Central memory CD8-positive, alpha-beta T cell (primary cell): Measurements from ENCODE around the gene PPP1R12B.

Experiments used
- ATAC-seq: fragments of 150-1000 bp; cut with Tn5 transposase; replicated peaks from 2 replicates; pipeline ENCODE4 v1.10.0; 2022; ENCODE audit warnings: mild to moderate bottlenecking, moderate FRiP score, moderate number of reproducible peaks; ENCODE audit not compliant: poor library complexity, severe bottlenecking; ENCODE audit errors: extremely low read depth
- DNase-seq, 2 donors: peaks; one replicate each; pipeline ENCODE4 v3.0.0; 2021; ENCODE audit warnings: low spot score in 2 of 2
- H3K27ac Mint-ChIP-seq: one replicate; pipeline ENCODE4 v1.8.0; 2022; ENCODE audit warnings: low read depth, mild to moderate bottlenecking, moderate library complexity, mixed read lengths
- H3K27me3 Mint-ChIP-seq: one replicate; pipeline ENCODE4 v1.8.0; 2022; ENCODE audit warnings: mixed read lengths
- H3K36me3 Mint-ChIP-seq: one replicate; pipeline ENCODE4 v1.8.0; 2022; ENCODE audit warnings: mild to moderate bottlenecking, moderate library complexity, mixed read lengths; ENCODE audit not compliant: insufficient read depth
- H3K4me1 Mint-ChIP-seq: one replicate; pipeline ENCODE4 v1.8.0; 2022; ENCODE audit warnings: mixed read lengths
- H3K4me3 Mint-ChIP-seq: one replicate; pipeline ENCODE4 v1.8.0; 2022; ENCODE audit warnings: mild to moderate bottlenecking, moderate library complexity, mixed read lengths
- H3K9me3 Mint-ChIP-seq: one replicate; pipeline ENCODE4 v1.8.0; 2022; ENCODE audit warnings: mixed read lengths

Gene PPP1R12B

DNA sequence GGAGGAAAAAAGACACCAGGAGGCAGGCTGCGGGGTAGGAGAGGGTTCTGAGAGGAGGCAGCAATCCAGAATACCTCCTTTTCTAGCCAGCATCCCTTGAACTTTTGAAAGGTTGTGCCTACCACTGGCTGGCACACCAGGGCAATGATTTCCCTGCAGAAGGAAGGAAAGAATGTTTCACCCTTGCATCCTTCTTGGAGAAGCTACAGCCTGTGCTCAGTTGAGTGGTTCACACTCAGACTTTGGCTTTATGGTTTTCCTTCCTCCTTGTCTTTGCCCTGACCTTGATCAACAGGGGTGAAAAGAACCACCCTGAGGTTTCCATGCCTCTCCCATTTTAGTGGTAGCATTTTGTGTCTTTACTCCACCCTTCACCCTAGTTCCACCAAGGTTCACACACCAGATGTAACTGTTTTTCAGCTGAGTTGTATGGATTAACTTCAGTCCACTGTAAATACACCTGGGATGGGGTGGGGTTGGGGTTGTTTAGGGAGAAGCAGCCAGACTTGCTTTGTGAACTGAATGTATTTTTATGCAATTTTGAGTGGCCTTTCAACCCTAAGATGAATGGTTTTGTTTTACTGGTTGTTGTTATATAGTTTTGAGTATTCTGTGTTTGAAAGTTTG lies 239.5 kb downstream of the PPP1R12B start:
- H3K27ac Mint-ChIP-seq = no peak overlapping the region
- DNase-seq (no peak), ATAC-seq (no peak)
- peaks cover 2% of the 10 kb centered on the region for H3K36me3 Mint-ChIP-seq
- no peaks in the 10 kb centered on the region for H3K9me3 Mint-ChIP-seq
- no peaks in the 10 kb centered on the region for H3K4me1 Mint-ChIP-seq
- no peak overlapping the region for H3K4me3 Mint-ChIP-seq
- H3K27me3 Mint-ChIP-seq = no peaks in the 10 kb centered on the region

- DNase-seq (no peak), ATAC-seq (no peak)
- H3K27ac Mint-ChIP-seq = no peak overlapping the region
- H3K4me3 Mint-ChIP-seq = no peak overlapping the region
- H3K9me3 Mint-ChIP-seq = no peaks in the 10 kb centered on the region
- H3K36me3 Mint-ChIP-seq = peaks cover 2% of the 10 kb centered on the region
- no peaks in the 10 kb centered on the region for H3K27me3 Mint-ChIP-seq
- H3K4me1 Mint-ChIP-seq = no peaks in the 10 kb centered on the region
Observed at GRCh38 chr1:202588503-202589189, 240.1 kb downstream of the PPP1R12B start.

- Mint-ChIP-seq H3K36me3 (peaks cover 2% of the 10 kb centered on the region), H3K27me3 (no peaks in the 10 kb centered on the region), H3K9me3 (no peaks in the 10 kb centered on the region), H3K4me1 (no peaks in the 10 kb centered on the region), H3K27ac (no peak overlapping the region), H3K4me3 (no peak overlapping the region)
- ATAC-seq (no peak), DNase-seq (no peak)
Observed at GRCh38 chr1:202589190-202589930, 240.9 kb downstream of the PPP1R12B start.

GRCh38 chr1:202590126-202590525 lies 241.6 kb downstream of the PPP1R12B start:
- Mint-ChIP-seq H3K36me3 (peaks cover 5% of the 10 kb centered on the region), H3K4me1 (no peaks in the 10 kb centered on the region), H3K27me3 (no peaks in the 10 kb centered on the region), H3K27ac (no peak overlapping the region), H3K4me3 (no peak overlapping the region), H3K9me3 (no peaks in the 10 kb centered on the region)
- no peak for DNase-seq
- no peak for ATAC-seq

DNA sequence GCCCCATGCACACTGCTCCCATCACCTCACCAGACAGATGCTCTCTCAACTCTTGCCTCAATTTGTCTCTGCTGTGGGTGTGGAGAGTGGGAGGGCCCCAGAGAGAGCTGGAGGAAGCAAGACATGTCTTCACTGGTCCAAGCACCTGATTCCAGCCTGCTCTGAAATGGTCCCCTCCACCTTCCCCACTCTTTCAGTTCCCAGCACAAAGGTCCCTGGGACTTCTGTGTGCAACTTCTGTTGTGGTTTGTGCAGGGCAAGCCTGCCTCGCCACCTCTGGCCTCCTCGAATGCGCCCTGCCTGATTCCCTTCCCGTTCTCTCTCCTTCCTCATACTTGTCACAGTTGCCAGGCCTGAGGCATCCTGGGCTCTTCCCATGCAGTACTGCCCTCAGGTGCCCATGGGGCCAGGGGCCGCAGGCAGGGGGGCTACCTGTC lies 242.5 kb downstream of the PPP1R12B start:
- ATAC-seq (no peak), DNase-seq (no peak)
- H3K9me3 Mint-ChIP-seq = no peaks in the 10 kb centered on the region
- no peaks in the 10 kb centered on the region for H3K4me1 Mint-ChIP-seq
- no peak overlapping the region for H3K4me3 Mint-ChIP-seq
- H3K27me3 Mint-ChIP-seq = no peaks in the 10 kb centered on the region
- H3K27ac Mint-ChIP-seq = peak overlapping the region; percentile 35
- peaks cover 5% of the 10 kb centered on the region for H3K36me3 Mint-ChIP-seq

- Mint-ChIP-seq H3K27me3 (no peaks in the 10 kb centered on the region), H3K36me3 (peaks cover 5% of the 10 kb centered on the region), H3K9me3 (no peaks in the 10 kb centered on the region), H3K4me3 (no peak overlapping the region), H3K27ac (peak overlapping the region; percentile 35), H3K4me1 (no peaks in the 10 kb centered on the region)
- DNase-seq (no peak), ATAC-seq (no peak)
Observed at GRCh38 chr1:202591515-202591914, 243.0 kb downstream of the PPP1R12B start.

DNA sequence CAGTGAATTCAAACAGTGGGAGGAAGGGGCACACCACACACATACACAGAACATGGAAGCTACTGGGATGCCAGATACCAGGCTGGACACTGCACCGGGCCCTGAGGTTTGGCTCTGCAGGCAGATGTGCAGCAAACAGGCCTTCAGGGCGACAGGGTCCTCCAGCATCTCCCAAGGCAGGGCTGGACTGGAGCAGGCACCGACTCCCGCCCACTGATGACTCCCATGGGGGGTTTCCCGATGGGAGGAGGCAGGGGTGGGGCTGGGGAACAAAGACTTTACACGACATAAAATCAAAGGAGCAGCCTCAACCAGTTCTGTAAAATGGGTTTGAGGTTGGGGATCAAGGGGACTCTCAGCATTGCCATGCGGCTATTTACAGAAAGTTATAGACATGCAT lies 243.6 kb downstream of the PPP1R12B start:
- no peaks in the 10 kb centered on the region for H3K27me3 Mint-ChIP-seq
- DNase-seq (no peak), ATAC-seq (no peak)
- H3K27ac Mint-ChIP-seq = no peak overlapping the region
- H3K4me3 Mint-ChIP-seq = no peak overlapping the region
- no peaks in the 10 kb centered on the region for H3K9me3 Mint-ChIP-seq
- H3K4me1 Mint-ChIP-seq = no peaks in the 10 kb centered on the region
- peaks cover 5% of the 10 kb centered on the region for H3K36me3 Mint-ChIP-seq

GRCh38 chr1:202593845-202594244 lies 245.3 kb downstream of the PPP1R12B start:
- peaks cover 5% of the 10 kb centered on the region for H3K36me3 Mint-ChIP-seq
- ATAC-seq = no peak
- H3K4me1 Mint-ChIP-seq = no peaks in the 10 kb centered on the region
- no peaks in the 10 kb centered on the region for H3K27me3 Mint-ChIP-seq
- H3K27ac Mint-ChIP-seq = no peak overlapping the region
- H3K4me3 Mint-ChIP-seq = no peak overlapping the region
- DNase-seq = no peak
- H3K9me3 Mint-ChIP-seq = no peaks in the 10 kb centered on the region

DNA sequence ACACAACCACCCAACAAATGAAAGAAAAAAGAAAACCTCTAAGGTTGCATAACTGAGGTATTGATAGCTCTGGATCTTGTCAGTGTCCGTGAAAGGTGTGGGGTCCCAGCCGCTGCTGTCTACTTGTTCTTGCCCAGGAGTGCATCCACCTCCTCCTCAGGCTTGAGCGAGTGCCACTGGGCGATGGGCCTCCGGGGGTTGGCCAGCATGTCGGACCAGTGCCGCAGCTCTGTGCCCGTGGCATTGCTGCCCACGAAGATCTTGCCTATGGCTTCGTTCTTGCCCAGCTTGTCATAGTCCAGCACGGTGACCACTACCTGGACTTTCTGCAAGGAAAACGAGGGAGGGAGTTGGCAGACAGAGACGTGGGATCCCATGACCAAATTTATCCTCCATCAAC lies 248.1 kb downstream of the PPP1R12B start:
- H3K9me3 Mint-ChIP-seq = no peaks in the 10 kb centered on the region
- DNase-seq (no peak), ATAC-seq (no peak)
- H3K36me3 Mint-ChIP-seq = peaks cover 3% of the 10 kb centered on the region
- H3K4me3 Mint-ChIP-seq = no peak overlapping the region
- no peaks in the 10 kb centered on the region for H3K4me1 Mint-ChIP-seq
- H3K27ac Mint-ChIP-seq = no peak overlapping the region
- H3K27me3 Mint-ChIP-seq = no peaks in the 10 kb centered on the region

DNA sequence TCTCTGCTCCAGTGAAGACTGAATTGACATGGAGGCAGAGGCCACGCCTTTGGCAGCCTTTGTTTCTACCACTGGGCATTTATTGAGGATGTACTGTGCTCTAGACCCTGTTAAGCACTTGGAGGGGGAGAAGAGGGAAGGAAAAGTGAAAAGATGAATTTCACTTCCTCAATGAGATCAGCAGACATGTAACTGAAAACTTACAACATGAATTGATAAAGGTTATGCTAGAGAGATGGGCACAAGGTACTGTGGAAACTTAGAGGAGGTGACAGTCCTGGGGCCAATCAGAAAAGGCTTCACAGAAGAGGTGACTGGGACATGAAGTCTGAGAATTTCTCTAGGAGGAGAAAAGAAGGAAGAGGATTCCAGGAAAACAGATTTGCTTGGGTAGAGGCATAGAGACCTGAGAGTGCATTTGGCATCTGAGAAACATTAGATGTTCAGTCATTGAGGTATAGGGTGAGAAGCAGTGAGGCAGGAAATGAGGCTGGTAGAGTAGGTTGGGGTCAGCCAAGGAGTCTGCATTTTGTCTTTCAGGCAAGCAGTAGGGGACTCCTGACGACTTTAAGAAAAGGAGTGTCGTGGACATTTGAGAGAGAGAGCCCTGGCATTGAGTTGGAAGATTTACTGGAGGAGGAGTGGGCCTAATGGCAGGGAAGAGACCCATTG lies 248.7 kb downstream of the PPP1R12B start:
- Mint-ChIP-seq H3K36me3 (peaks cover 3% of the 10 kb centered on the region), H3K4me1 (no peaks in the 10 kb centered on the region), H3K9me3 (no peaks in the 10 kb centered on the region), H3K27ac (no peak overlapping the region), H3K27me3 (no peaks in the 10 kb centered on the region), H3K4me3 (no peak overlapping the region)
- ATAC-seq (no peak), DNase-seq (no peak)

GRCh38 chr1:202599669-202600431 lies 251.4 kb downstream of the PPP1R12B start:
- H3K4me1 Mint-ChIP-seq = no peaks in the 10 kb centered on the region
- H3K27ac Mint-ChIP-seq = no peak overlapping the region
- H3K27me3 Mint-ChIP-seq = no peaks in the 10 kb centered on the region
- H3K4me3 Mint-ChIP-seq = no peak overlapping the region
- DNase-seq (no peak), ATAC-seq (no peak)
- H3K36me3 Mint-ChIP-seq = peaks cover 2% of the 10 kb centered on the region
- H3K9me3 Mint-ChIP-seq = no peaks in the 10 kb centered on the region

- Mint-ChIP-seq H3K36me3 (no peaks in the 10 kb centered on the region), H3K27ac (no peak overlapping the region), H3K4me3 (no peak overlapping the region), H3K9me3 (no peaks in the 10 kb centered on the region), H3K27me3 (no peaks in the 10 kb centered on the region), H3K4me1 (no peaks in the 10 kb centered on the region)
- DNase-seq (no peak), ATAC-seq (no peak)
Observed at GRCh38 chr1:202600432-202601041, 252.0 kb downstream of the PPP1R12B start.
